HEK293 (cell line): ENCODE measurements around the gene SRP9.

Source experiments
- ZNF221 ChIP-seq: fragments of 450-650 bp; formaldehyde crosslinking; IDR thresholded peaks from 2 replicates; pipeline ENCODE4 v1.5.1; 2017; ENCODE audit warnings: missing biosample characterization, missing genetic modification characterization, borderline replicate concordance
- ZNF501 ChIP-seq: fragments of 450-650 bp; formaldehyde crosslinking; IDR thresholded peaks from 2 replicates; pipeline ENCODE4 v1.5.1; 2016; ENCODE audit warnings: missing biosample characterization, missing genetic modification characterization

DNA sequence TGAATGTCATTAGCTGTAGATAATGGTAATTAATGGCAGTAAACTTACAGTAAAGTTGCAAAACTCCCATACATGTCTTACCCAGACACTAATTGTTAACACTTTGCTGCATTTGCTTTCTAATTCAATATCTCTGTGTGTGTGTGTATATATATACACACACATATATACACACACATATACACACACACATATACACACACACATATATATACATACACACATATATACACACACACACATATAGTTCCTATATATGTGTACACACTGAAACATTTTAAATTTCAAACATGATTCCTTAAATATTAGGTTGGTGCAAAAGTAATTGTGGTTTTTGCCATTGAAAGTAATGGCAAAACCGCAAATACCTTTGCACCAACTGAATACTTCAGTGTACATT, 28.6 kb downstream of the SRP9 start:
- TF ChIP-seq ZNF221 (no peak), ZNF501 (tag by site-specific recombination) (no peak)
